Stimulated activated CD4-positive, alpha-beta T cell treated with anti-CD3 and anti-CD28 coated beads, Interleukin-2, amount 100 ng/mL, for 48 hours (primary cell): ENCODE measurements around the gene CDK2AP2.
"Not testable (repeated sequence)": the region's sequence is repeated elsewhere in the genome, so short reads cannot be mapped to it uniquely, and the experiment has no call there.

Experiments
- DNase-seq, 2 donors: peaks; one replicate each; pipeline ENCODE4 v3.0.0-alpha.2; 2020

CDK2AP2 gene

DNA sequence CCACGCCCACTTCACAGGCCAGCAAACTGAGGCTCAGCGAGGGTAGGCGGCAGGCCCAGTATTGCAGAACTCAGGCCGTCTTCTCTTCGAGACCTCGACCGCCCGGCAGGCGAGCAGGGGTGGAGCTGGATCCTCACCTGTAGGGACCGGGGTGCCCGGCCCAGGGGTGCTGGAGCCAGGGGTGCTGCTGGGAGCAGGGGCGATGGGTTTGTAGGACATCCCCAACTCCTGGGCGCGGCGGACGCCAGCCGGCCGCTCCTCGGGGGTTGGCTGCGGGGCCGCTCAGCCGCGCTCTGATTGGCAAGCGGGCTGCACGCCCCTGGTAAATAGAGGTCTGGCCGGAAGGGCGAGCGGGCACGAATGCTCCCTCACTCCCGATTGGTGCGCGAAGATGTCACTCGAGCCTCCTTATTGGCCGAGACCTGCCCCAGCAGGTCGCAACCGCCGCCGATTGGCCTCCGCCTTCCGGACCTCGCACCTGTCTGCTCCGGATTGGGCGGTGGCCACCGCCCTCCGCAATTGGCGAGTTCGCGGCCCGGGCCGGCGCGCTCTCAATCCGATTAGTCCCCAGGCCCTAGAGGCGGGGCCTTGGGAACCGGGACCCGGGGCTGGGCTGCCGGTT, at the start of gene CDK2AP2:
CDK2AP2 (minus strand) TSS at position 299 of the 622 bp plus-strand sequence; CDS start at position 219, 80 bp downstream.
- peak; percentile 98 for DNase-seq

- DNase-seq = no peak
Measured at GRCh38 chr11:67556244-67556643, 48.3 kb upstream of the CDK2AP2 start.

DNA sequence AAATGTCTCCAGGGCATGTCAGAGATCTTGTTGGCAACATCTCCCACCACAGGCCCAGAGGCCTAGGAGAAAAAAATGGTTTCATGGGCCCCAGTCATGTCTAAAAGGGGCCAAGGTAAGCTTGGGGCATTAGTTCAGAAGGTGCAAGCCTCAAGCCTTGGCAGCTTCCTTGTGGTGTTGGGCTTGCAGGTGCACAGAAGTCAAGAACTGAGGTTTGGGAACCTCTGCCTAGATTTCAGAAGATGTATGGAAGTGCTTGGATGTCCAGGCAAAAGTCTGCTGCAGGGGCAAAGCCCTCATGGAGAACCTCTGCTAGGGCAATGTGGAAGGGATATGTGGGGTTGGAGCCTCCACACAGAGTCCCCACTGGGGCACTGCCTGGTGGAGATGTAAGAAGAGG, 43.7 kb upstream of the CDK2AP2 start:
- DNase-seq = not testable (repeated sequence)

GRCh38 chr11:67551127-67551526, 43.2 kb upstream of the CDK2AP2 start:
- DNase-seq = no peak

DNA sequence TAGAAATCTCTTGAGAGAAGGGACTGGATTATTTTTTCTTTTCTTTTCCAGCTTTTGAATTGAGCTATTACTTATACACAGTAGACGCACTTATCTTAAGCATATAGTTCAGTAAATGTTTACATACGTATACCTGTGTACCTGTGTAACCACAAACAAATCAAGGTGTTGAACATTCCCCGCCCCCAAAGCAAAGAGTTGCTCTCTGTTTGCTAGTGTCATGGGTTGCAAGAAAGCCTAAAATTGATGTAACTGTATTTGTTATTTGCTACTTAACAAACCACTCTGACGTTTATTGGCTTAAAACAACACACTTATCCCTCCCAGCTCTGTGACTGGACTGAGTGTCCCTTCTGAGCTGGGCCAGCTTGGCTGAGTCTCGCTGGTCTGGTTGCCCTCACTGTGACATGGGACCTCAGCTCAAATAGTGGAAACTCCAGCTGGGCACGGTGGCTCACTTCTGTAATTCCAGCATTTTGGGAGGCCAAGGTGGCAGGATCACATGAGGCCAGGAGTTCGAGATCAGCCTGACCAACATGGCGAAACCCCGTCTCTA, 40.7 kb upstream of the CDK2AP2 start:
- DNase-seq = no peak

- DNase-seq = not testable (repeated sequence)
Measured at GRCh38 chr11:67548112-67548511, 40.1 kb upstream of the CDK2AP2 start.

DNA sequence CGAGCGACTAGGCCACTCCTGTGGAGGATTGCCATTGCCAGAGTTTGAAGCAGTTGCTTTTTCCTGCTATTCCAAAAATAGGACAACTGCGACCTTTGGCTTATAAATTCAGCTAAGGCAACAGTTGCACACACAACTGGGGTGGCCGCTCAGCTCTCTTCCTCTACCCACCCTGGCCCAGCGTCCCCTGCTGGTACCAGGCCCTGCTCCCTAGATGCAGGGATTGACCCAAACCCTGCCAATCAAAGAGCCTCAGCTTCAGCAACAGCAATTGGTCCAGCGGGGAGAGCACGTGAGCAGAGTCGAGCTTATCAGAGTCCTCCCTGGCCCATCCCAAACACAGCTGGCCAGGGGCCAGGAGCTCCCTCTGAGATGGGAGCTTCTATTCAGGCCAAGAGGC, 37.3 kb upstream of the CDK2AP2 start:
- no peak for DNase-seq

DNA sequence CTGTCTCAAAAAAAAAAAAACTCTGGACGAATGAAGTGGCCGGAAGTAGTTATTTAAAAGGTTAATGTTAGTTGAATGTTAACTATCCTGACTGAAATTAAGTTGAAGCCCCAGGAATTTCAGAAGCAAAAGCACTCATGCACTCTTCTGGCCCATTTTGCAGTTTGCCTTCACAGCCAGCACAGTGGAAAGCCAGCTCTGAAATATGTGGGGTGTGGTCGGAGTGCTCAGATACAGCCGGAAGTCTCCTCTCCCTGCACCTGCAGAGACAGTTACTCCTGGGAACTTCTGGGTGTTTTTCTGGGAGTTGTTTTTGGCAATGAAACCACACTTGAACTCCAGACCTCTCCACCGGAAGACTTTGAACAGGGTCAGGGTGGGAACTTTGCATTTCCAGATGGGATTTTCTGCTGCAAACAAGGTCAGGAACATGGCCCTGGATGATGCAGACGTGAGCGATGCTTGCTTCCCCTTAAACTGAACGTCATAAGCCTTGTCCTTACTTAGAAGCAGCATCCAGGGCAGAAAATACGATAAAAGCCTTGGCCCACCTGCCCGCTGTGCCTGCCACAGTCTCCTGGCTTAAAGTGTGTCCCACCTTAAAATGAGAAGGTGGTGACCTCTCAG, 36.8 kb upstream of the CDK2AP2 start:
- no peak for DNase-seq

GRCh38 chr11:67543585-67543984, 35.6 kb upstream of the CDK2AP2 start:
- DNase-seq = no peak

DNA sequence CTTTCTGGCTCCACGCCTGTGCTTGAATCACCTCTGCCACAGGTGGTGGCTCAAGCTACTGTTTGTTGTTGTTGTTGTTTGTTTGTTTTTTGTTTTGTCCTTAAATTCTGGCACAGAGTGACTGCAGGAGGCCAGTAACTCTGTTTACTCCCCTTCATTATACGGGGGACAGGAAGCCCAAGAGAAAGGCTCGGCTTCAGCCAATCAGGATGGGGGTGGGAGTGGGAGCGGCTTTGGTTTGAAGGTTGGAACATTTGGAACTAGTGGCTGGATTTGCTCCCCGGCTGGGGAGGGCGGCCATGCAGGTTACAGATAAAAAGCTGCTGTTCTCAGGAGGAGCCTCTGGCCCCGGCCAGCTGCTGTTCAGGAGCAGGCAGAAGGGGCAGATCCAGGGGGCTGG, 35.0 kb upstream of the CDK2AP2 start:
- DNase-seq = no peak

DNA sequence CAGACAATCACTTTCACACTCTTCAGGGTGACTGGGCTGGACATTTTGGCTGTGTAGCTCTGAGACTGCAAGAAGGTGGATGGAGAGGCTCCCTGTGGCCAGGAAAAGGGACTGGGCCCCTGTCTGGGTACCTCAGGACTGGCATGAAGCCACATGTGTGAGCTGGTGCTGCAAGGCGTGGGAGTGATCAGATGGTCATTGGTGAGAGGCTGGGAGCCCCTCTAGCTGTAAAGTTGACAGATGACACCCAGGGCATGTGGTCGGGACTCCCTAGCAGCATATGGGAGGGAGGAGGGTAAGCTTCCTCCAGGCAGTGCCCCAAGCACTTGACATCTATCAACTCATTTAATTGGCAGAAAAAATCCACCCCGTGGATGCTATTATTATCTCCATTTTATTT, 34.2 kb upstream of the CDK2AP2 start:
- no peak for DNase-seq

DNA sequence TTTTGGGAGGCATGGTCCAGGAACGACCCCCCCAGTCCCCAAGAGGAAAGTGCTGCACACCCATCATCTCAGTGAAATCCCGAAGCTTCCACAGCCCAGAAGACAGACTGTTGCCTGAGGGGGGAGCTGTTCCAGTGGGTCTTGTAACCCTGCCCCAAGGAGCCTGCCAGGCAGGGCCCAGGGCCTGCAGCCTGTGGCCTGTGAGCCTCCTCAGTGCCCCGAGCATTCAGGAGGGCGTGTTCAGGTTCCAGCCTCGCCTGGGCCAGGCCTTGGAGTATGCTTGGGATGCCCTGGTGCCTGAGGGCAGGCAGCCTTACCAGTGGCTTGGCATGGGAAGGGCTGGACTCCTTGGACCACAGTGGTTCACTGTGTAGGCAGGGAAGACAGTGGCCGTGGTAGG, 33.2 kb upstream of the CDK2AP2 start:
- DNase-seq = no peak

- DNase-seq = no peak
Measured at GRCh38 chr11:67539550-67539949, 31.6 kb upstream of the CDK2AP2 start.

GRCh38 chr11:67538823-67539505, 31.0 kb upstream of the CDK2AP2 start:
- no peak for DNase-seq

DNA sequence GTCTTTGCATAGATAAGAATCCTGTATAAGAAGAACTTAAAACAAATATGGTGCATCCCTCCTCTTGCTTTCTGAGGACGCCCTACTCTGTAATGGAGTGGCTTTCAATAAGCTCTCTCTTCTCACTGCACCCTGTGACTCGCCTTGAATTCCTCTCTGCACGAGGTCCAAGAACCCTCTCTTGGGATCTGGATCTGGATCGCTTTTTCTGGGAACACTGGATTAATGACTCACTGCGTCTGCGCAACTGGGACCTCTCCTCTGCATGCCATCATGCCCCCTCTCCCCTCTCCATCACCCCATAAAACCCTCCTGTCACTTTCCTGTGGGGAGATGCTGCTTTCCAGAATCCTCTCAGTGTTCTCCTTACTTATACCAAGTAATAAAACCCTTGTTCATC, 30.3 kb upstream of the CDK2AP2 start:
- no peak for DNase-seq

DNA sequence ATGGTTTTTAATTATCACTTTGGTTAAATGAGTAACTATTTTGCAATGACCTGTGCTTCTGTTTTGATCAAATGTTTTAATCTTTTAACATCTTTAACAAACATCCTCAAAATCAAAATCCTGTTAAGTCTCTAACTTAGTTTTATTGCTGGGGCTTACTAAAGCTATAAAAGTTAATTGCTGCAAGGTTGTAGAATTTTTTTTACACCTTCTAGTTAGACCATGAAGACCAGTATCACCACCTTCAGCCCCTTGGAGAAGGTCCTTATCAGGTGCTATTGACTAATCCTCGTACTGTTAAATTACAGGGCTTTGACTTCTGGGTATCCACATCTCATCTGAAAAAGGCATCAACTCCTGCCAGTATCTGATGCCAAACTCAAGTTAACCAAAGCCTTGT, 27.6 kb upstream of the CDK2AP2 start:
- DNase-seq = no peak

GRCh38 chr11:67534070-67534679, 26.2 kb upstream of the CDK2AP2 start:
- no peak for DNase-seq

- no peak for DNase-seq
Measured at GRCh38 chr11:67532889-67533288, 24.9 kb upstream of the CDK2AP2 start.

- DNase-seq = no peak
Measured at GRCh38 chr11:67530282-67530592, 22.3 kb upstream of the CDK2AP2 start.

GRCh38 chr11:67528376-67528775, 20.4 kb upstream of the CDK2AP2 start:
- no peak for DNase-seq

- no peak for DNase-seq
Measured at GRCh38 chr11:67525275-67525976, 17.5 kb upstream of the CDK2AP2 start.

DNA sequence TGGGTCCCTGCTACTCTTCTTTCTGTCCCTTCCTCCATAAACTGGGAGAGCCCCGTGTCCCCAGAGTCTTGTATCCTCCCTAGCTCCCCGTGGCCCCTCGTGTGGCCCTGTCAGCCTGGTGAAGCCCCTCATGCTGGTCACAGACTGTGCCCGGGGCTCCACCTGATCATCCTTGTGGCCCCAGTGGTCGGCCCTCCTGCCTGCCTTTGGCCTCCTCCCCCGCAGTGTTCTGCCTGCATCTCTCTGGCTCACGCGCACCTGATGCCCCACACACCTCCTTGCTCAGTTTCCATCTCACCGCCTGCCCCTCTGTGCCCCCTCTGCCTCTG, 16.5 kb upstream of the CDK2AP2 start:
- no peak for DNase-seq
